GM12865 (cell line): ENCODE data around the gene FLOT1.

ENCODE experiments used
- DNase-seq: peaks from one replicate; pipeline ENCODE4 v3.0.0; 2010; ENCODE audit warnings: low read depth
- H3K4me3 ChIP-seq: 2 replicates; pipeline ENCODE4 v1.5.1; 2011; ENCODE audit warnings: mild to moderate bottlenecking, low read depth, low read length, control low read depth
- CTCF ChIP-seq: IDR thresholded peaks from 2 replicates; pipeline ENCODE4 v1.5.1; 2011; ENCODE audit warnings: low read length, control low read depth, low read depth, inconsistent platforms; ENCODE audit not compliant: insufficient read depth; ENCODE audit errors: missing control alignments

Gene FLOT1

GRCh38 chr6:30685157-30686008 lies 57.1 kb downstream of the FLOT1 start:
- peak; percentile 33 for TF ChIP-seq CTCF
- peak; percentile 42 for DNase-seq

GRCh38 chr6:30684386-30685156 lies 57.9 kb downstream of the FLOT1 start:
- DNase-seq: peak; percentile 71
- peak overlapping the region; percentile 96 for H3K4me3 ChIP-seq
- TF ChIP-seq CTCF: no peak

More at GRCh38 chr6:30685157-30686008, 57.1 kb downstream of the FLOT1 start:
- H3K4me3 ChIP-seq: peak overlapping the region; percentile 96

- TF ChIP-seq CTCF: no peak
- H3K4me3 ChIP-seq: peak overlapping the region; percentile 96
These were observed 58.5 kb downstream of the FLOT1 start for GRCh38 chr6:30683980-30684338.

GRCh38 chr6:30683183-30683979 lies 59.1 kb downstream of the FLOT1 start:
- no peak for DNase-seq
- TF ChIP-seq CTCF: no peak
- H3K4me3 ChIP-seq: peak overlapping the region; percentile 96

More at GRCh38 chr6:30683980-30684338, 58.5 kb downstream of the FLOT1 start:
- no peak for DNase-seq

GRCh38 chr6:30682143-30683117 lies 60.1 kb downstream of the FLOT1 start:
- no peak for TF ChIP-seq CTCF
- peak overlapping the region; percentile 96 for H3K4me3 ChIP-seq
- peak; percentile 95 for DNase-seq

- peak overlapping the region; percentile 96 for H3K4me3 ChIP-seq
- no peak for TF ChIP-seq CTCF
- peak; percentile 36 for DNase-seq
These were observed 60.7 kb downstream of the FLOT1 start for GRCh38 chr6:30681766-30682142.
